Measurements from ENCODE around the gene SLC25A21.

- no peak for TF ChIP-seq POLR2AphosphoS5 (IDR thresholded peaks at IDR 0.05; ENCODE audit: low read depth)
- TF ChIP-seq, protein P1, sequence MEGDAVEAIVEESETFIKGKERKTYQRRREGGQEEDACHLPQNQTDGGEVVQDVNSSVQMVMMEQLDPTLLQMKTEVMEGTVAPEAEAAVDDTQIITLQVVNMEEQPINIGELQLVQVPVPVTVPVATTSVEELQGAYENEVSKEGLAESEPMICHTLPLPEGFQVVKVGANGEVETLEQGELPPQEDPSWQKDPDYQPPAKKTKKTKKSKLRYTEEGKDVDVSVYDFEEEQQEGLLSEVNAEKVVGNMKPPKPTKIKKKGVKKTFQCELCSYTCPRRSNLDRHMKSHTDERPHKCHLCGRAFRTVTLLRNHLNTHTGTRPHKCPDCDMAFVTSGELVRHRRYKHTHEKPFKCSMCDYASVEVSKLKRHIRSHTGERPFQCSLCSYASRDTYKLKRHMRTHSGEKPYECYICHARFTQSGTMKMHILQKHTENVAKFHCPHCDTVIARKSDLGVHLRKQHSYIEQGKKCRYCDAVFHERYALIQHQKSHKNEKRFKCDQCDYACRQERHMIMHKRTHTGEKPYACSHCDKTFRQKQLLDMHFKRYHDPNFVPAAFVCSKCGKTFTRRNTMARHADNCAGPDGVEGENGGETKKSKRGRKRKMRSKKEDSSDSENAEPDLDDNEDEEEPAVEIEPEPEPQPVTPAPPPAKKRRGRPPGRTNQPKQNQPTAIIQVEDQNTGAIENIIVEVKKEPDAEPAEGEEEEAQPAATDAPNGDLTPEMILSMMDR (conservative IDR thresholded peaks at IDR 0.05; ENCODE audit: low read depth in 2 of 2) = no peak
- TF ChIP-seq JUNB (IDR thresholded peaks at IDR 0.05; ENCODE audit: unreplicated experiment) = no peak
- no peak for TF ChIP-seq EZH2 (IDR thresholded peaks at IDR 0.05; ENCODE audit: low read depth, unreplicated experiment)
- no peak for TF ChIP-seq CREB1 (CRISPR knock-in tag; IDR thresholded peaks at IDR 0.05; ENCODE audit: low read depth)
- no peak for TF ChIP-seq STAT1 (IDR thresholded peaks at IDR 0.05; ENCODE audit: unreplicated experiment)
- no peak for TF ChIP-seq EZH2phosphoT487 (IDR thresholded peaks at IDR 0.05; ENCODE audit: unreplicated experiment)
- TF ChIP-seq, protein P2, sequence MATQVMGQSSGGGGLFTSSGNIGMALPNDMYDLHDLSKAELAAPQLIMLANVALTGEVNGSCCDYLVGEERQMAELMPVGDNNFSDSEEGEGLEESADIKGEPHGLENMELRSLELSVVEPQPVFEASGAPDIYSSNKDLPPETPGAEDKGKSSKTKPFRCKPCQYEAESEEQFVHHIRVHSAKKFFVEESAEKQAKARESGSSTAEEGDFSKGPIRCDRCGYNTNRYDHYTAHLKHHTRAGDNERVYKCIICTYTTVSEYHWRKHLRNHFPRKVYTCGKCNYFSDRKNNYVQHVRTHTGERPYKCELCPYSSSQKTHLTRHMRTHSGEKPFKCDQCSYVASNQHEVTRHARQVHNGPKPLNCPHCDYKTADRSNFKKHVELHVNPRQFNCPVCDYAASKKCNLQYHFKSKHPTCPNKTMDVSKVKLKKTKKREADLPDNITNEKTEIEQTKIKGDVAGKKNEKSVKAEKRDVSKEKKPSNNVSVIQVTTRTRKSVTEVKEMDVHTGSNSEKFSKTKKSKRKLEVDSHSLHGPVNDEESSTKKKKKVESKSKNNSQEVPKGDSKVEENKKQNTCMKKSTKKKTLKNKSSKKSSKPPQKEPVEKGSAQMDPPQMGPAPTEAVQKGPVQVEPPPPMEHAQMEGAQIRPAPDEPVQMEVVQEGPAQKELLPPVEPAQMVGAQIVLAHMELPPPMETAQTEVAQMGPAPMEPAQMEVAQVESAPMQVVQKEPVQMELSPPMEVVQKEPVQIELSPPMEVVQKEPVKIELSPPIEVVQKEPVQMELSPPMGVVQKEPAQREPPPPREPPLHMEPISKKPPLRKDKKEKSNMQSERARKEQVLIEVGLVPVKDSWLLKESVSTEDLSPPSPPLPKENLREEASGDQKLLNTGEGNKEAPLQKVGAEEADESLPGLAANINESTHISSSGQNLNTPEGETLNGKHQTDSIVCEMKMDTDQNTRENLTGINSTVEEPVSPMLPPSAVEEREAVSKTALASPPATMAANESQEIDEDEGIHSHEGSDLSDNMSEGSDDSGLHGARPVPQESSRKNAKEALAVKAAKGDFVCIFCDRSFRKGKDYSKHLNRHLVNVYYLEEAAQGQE (IDR thresholded peaks at IDR 0.05; ENCODE audit: unreplicated experiment) = no peak
- TF ChIP-seq NANOG (IDR thresholded peaks at IDR 0.05; ENCODE audit: borderline replicate concordance) = no peak
- TF ChIP-seq, protein P3, sequence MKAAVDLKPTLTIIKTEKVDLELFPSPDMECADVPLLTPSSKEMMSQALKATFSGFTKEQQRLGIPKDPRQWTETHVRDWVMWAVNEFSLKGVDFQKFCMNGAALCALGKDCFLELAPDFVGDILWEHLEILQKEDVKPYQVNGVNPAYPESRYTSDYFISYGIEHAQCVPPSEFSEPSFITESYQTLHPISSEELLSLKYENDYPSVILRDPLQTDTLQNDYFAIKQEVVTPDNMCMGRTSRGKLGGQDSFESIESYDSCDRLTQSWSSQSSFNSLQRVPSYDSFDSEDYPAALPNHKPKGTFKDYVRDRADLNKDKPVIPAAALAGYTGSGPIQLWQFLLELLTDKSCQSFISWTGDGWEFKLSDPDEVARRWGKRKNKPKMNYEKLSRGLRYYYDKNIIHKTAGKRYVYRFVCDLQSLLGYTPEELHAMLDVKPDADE (IDR thresholded peaks at IDR 0.05) = no peak
- no peak for TF ChIP-seq ZNF331 (CRISPR knock-in tag; IDR thresholded peaks at IDR 0.05; ENCODE audit: low read depth)
Measured at GRCh38 chr14:36824854-36825253, 347.6 kb downstream of the SLC25A21 start.

Data from GM23338 (cell line).